ENCODE data around the gene CENPP.
A peak's percentile ranks its signal among the peaks of the same experiment; 100 is the strongest.

Gene CENPP

DNA sequence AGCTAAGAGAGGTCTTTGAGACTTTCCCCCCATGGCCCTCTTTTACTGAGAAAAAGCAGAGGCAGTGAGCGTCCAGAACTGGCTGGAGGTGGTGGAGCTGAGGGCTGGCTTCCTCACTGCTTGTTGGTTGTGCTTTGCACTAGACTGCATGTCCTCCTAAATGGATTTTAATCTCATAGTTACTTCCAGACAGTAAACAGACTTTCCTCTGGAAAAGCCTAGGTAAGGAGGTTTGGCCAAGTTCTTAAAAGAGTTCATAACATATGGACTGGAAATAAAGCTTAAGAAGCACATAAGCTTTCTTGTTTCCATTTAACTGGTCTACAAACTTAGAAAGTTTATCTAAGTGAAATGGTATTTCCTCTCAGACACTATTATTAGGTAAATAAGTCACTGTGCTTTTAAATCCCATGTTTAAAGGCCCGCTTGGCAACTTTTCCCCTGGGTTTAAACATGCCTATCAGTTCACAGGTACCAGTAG, 154.6 kb downstream of the CENPP start:
- peak overlapping the region; percentile 76 for H3K27ac ChIP-seq (ENCODE audit: low read depth, low read length)
- H3K9ac ChIP-seq (ENCODE audit: low read length) = no peak overlapping the region
- peak overlapping the region; percentile 6 for H3K4me3 ChIP-seq (ENCODE audit: low read length)
- no peaks in the 10 kb centered on the region for H3K36me3 ChIP-seq (ENCODE audit: control insufficient read depth, insufficient read depth, low read length)
- H3K27me3 ChIP-seq (ENCODE audit: control insufficient read depth, insufficient read depth, low read length) = no peaks in the 10 kb centered on the region
- H3K4me1 ChIP-seq (ENCODE audit: control insufficient read depth, insufficient read depth, low read length) = peaks cover 46% of the 10 kb centered on the region

DNA sequence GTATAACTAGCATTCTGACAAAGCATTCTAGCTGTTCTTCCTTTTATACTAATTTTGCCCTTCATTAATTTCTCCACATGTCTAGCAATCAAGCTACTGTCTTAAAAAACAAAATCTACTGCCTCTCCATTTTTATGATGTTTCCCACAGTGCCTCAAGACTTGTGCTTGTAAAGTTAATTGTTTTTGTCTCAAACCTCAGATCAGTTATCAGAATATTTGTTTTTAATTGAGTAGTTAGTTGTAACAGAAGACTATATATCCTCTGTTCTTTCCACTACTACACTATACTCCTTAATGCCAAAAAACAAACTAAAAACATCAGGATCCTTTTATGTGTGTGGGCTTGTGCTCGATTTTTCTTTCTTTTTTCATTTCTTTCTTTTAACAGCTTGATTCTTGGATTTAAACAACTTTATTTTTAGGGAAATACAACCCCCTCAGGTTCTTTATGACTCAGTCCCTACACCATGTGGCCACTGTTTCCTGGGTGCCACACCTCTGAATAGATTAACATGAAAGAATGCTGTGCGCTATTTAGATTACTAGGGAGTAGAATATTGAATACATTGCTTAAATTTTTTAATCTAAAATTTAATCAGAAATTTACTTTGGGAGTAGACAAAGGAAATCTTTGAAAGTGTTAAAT, 155.4 kb downstream of the CENPP start:
- Histone ChIP-seq H3K27me3 (ENCODE audit: control insufficient read depth, insufficient read depth, low read length) (no peaks in the 10 kb centered on the region), H3K36me3 (ENCODE audit: control insufficient read depth, insufficient read depth, low read length) (no peaks in the 10 kb centered on the region), H3K27ac (ENCODE audit: low read depth, low read length) (peak overlapping the region; percentile 76), H3K4me1 (ENCODE audit: control insufficient read depth, insufficient read depth, low read length) (peaks cover 44% of the 10 kb centered on the region), H3K9ac (ENCODE audit: low read length) (no peak overlapping the region), H3K4me3 (ENCODE audit: low read length) (peak overlapping the region; percentile 33)

DNA sequence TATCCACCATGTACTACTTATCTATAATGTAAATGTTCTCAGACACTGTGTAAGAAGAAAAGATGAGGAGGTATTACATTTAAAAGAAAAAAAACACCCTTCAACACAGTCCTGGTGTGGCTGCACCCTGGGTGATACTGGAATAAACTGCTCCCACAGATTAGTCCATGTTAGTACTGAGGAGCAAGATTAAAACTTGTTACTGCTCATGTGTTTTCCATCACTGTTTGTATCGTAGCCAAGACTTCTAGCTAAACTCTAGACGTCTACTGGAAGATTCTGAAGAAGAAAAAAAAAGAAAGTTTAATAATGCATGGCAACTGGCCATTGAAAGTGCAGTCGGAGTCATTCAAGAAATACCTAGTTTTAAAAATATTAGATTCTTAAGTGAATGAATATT, 156.6 kb downstream of the CENPP start, which contains the start of gene ASPN:
Gene ASPN (minus strand): TSS at position 178 of the 400 bp plus-strand sequence.
- Histone ChIP-seq H3K36me3 (ENCODE audit: control insufficient read depth, insufficient read depth, low read length) (no peaks in the 10 kb centered on the region), H3K4me1 (ENCODE audit: control insufficient read depth, insufficient read depth, low read length) (peaks cover 33% of the 10 kb centered on the region), H3K4me3 (ENCODE audit: low read length) (peak within 1 kb of the TSS; percentile 33), H3K27me3 (ENCODE audit: control insufficient read depth, insufficient read depth, low read length) (no peaks in the 10 kb centered on the region), H3K27ac (ENCODE audit: low read depth, low read length) (peak within 1 kb of the TSS; percentile 76), H3K9ac (ENCODE audit: low read length) (no peak within 1 kb of the TSS)

DNA sequence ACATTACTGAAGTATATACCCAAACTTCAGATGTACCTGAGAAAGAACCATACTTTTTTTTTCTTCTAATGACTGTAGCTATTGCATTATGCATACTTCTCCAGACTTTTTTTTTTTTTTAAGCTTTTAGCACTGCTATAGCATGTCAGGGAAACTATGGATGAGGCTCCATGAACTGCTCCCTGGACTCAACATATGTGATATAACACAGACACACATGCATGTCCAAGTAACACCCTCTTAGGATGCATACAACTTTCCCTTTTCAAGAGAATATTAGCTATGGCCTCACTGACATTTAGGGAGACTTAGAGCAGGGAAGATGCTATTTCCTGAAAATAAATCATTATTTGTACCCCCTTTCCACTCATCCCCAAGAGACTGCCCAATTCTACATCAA, 157.1 kb downstream of the CENPP start:
- no peaks in the 10 kb centered on the region for H3K27me3 ChIP-seq (ENCODE audit: control insufficient read depth, insufficient read depth, low read length)
- no peaks in the 10 kb centered on the region for H3K36me3 ChIP-seq (ENCODE audit: control insufficient read depth, insufficient read depth, low read length)
- peaks cover 32% of the 10 kb centered on the region for H3K4me1 ChIP-seq (ENCODE audit: control insufficient read depth, insufficient read depth, low read length)
- H3K4me3 ChIP-seq (ENCODE audit: low read length) = no peak overlapping the region
- no peak overlapping the region for H3K27ac ChIP-seq (ENCODE audit: low read depth, low read length)
- H3K9ac ChIP-seq (ENCODE audit: low read length) = no peak overlapping the region

DNA sequence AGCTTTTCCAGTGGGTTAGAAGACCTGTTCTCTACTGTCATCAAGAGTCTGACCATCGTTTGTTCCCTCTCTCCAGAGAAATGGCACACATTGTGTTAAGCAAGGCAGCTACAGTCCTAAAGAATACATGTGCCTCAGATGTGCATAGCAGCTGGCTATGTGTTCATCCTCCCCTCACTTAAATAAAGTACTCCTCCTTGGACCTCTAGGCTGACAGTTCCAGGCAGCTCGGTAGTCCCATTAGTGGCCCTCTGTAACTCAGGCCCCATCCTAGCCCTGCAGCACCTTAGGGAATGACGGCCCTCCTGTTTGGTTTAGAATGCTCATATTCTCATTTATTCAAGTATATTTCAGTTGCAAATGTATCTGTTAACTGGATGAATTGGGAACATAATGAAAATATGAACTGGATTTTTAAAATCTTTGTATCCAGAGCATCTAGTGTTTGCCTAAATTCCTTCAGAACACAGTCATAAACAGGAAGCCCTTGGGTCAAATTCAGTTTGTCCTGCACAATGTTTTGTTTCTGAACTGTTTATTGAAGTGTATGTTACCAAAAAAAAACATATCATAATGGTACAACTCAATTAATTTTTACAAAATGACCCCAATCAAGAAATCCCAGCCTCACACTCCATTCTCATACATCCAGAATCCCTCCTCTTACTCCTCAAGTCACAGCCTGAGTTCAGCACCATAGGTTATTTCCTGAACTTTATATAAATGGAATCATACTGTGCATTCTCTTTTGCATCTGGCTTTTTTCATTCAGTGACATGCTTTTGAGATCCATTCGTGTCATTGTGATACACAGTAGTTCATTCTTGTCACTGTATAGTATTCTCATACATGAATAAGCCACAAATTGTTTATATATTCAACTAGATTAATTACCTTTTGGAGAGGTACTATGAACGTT, 158.1 kb downstream of the CENPP start:
- Histone ChIP-seq H3K9ac (ENCODE audit: low read length) (no peak overlapping the region), H3K4me1 (ENCODE audit: control insufficient read depth, insufficient read depth, low read length) (peaks cover 24% of the 10 kb centered on the region)

DNA sequence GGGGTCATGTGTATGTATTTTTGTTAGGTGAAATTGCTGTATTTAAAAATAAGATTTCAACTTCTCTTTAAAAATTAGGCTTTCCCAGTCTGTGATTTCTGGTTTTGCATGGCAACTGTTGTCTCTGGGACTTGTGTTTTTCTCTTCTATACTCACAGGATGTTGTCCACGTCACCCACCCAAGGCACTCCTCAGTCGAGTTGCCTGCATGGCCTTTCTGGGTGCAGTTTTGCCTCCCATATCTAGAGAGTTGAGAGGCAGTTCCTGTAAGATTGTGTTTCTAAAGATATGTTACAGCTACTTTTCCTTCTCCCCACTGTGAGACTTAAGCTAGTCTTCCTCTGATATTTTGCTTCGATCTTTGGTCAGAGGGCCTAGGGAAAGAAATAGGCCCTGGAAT, 158.8 kb downstream of the CENPP start:
- Histone ChIP-seq H3K4me1 (ENCODE audit: control insufficient read depth, insufficient read depth, low read length) (peaks cover 21% of the 10 kb centered on the region), H3K36me3 (ENCODE audit: control insufficient read depth, insufficient read depth, low read length) (no peaks in the 10 kb centered on the region), H3K4me3 (ENCODE audit: low read length) (no peak overlapping the region), H3K27me3 (ENCODE audit: control insufficient read depth, insufficient read depth, low read length) (no peaks in the 10 kb centered on the region), H3K27ac (ENCODE audit: low read depth, low read length) (no peak overlapping the region), H3K9ac (ENCODE audit: low read length) (no peak overlapping the region)

More for the DNA sequence above, 158.1 kb downstream of the CENPP start:
- Histone ChIP-seq H3K27me3 (ENCODE audit: control insufficient read depth, insufficient read depth, low read length) (no peaks in the 10 kb centered on the region), H3K4me3 (ENCODE audit: low read length) (no peak overlapping the region), H3K27ac (ENCODE audit: low read depth, low read length) (peak overlapping the region; percentile 69), H3K36me3 (ENCODE audit: control insufficient read depth, insufficient read depth, low read length) (no peaks in the 10 kb centered on the region)

DNA sequence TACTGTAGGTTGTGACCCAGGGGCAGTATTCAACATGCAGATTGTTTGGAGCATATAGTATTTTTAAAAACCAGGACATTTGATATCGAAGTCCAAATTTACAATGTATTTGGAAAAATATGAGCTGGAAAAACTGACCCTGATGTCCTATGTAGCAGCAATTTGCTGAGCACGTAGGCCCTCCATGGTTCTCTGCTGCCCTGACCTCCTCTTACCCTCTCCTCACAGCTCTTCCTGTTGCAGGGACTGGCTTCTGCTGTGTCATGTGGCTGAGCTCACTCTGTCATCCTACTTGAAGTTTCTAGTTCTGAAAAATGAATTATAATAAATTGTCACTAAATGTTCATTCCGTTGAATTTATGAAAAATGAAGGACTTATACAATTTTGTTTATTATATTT, 160.6 kb downstream of the CENPP start:
- no peaks in the 10 kb centered on the region for H3K27me3 ChIP-seq (ENCODE audit: control insufficient read depth, insufficient read depth, low read length)

DNA sequence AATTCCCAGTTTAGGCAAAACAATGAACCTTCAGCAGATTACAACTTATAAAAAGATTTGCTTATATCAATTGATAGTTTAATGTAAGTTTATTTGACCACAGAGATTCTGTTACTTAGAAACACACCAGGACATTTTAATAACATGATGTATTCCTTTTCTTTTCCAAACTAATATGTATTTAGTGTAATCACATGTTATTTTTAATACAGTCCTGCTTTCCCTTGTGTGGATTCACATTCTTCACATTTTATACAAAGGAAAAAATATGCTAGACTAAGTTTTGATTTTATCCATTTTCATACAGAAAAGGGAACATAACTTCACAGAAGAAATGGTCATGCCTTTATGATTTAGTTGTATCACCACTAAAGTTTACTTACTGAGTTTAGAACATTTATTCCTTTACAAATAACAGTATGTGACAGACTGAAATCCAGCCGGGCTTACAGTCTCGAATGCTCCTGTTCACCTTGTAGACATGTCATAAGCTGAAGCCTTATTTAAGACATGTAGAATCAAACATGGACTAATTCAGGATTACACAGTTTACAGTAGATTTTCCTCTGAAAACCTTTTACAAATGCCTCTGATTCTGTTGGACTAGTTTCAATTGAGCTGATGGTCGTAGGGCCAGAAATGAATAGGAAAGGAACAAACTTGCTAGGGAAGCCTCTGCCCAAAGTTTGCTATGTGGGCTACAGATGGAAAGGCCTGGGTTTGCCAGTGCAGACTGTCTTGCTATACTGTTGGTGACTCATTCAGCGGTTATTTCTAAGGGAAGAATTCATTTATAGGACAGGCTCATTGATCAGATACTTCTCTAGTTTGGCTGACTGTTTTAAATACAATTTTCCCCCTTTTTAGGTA, 163.2 kb downstream of the CENPP start:
- Histone ChIP-seq H3K9ac (ENCODE audit: low read length) (no peak overlapping the region), H3K4me3 (ENCODE audit: low read length) (no peak overlapping the region), H3K36me3 (ENCODE audit: control insufficient read depth, insufficient read depth, low read length) (no peaks in the 10 kb centered on the region), H3K4me1 (ENCODE audit: control insufficient read depth, insufficient read depth, low read length) (peaks cover 20% of the 10 kb centered on the region), H3K27ac (ENCODE audit: low read depth, low read length) (peak overlapping the region; percentile 72), H3K27me3 (ENCODE audit: control insufficient read depth, insufficient read depth, low read length) (no peaks in the 10 kb centered on the region)

More for the DNA sequence above, 160.6 kb downstream of the CENPP start:
- Histone ChIP-seq H3K36me3 (ENCODE audit: control insufficient read depth, insufficient read depth, low read length) (no peaks in the 10 kb centered on the region), H3K4me1 (ENCODE audit: control insufficient read depth, insufficient read depth, low read length) (peaks cover 16% of the 10 kb centered on the region), H3K27ac (ENCODE audit: low read depth, low read length) (no peak overlapping the region), H3K9ac (ENCODE audit: low read length) (no peak overlapping the region), H3K4me3 (ENCODE audit: low read length) (no peak overlapping the region)

DNA sequence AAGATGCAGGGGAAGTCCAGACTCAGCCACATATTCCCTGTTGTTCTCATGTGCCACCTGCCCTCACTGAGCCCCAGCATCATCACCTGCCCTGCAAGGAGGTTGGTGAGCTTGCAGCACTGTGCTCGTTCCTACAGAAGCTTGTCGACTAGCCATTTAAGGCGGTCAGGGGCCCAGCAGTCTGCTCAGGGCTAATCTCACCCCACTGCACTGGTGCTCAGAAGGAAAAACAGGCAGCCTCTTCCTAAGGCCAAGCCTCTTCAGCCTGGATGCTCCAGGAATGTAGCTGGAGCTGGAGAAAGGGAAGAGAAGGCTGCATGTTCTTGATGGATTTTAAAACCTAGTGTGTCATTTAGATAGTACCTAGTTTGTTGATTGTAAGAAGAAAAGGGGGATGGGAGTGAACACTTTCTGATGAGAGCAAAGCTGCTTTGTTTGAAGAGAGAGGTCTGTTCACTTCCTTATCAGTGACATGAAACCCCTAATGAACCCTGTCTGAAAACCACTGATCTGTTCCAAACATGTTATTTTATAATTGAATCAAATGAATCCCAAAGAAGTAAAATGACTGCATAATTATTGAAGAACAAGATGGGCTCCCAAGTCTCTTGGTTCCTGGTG, 167.1 kb downstream of the CENPP start:
- Histone ChIP-seq H3K36me3 (ENCODE audit: control insufficient read depth, insufficient read depth, low read length) (no peaks in the 10 kb centered on the region), H3K4me3 (ENCODE audit: low read length) (no peak overlapping the region), H3K27ac (ENCODE audit: low read depth, low read length) (peak overlapping the region; percentile 19)

DNA sequence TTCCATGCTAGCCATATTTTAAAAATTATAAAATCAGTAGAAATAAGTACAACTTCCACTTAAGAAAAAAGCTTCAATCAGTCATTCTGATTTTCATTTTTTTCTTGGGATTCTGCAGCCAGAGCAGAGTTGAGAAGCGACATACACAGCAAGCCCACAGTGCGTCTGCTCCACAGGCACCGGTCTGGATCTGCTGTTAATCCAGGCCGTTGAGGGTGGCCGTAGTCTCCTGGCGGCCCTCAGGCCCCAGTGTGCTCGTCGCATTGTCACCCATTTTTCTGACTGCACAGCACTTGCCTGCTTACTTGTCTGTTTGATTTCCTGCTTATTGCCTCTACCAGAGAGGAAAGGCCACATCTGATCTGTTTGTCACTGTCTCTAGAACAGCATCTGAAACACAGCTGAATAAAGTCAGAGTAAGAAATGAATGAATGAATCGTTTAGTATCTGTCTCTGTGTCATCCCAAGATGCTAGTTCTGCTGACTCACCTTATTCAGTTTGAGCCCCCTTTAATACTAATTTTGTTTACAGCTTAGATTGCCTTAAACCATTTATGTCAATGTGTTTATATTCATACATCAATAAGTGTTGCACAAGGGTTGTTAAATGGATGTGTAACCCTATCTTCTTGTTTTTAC, 168.1 kb downstream of the CENPP start:
- Histone ChIP-seq H3K27ac (ENCODE audit: low read depth, low read length) (no peak overlapping the region), H3K4me1 (ENCODE audit: control insufficient read depth, insufficient read depth, low read length) (peaks cover 25% of the 10 kb centered on the region), H3K9ac (ENCODE audit: low read length) (no peak overlapping the region), H3K27me3 (ENCODE audit: control insufficient read depth, insufficient read depth, low read length) (no peaks in the 10 kb centered on the region), H3K36me3 (ENCODE audit: control insufficient read depth, insufficient read depth, low read length) (no peaks in the 10 kb centered on the region), H3K4me3 (ENCODE audit: low read length) (no peak overlapping the region)

More for the DNA sequence above, 167.1 kb downstream of the CENPP start:
- Histone ChIP-seq H3K27me3 (ENCODE audit: control insufficient read depth, insufficient read depth, low read length) (no peaks in the 10 kb centered on the region), H3K9ac (ENCODE audit: low read length) (no peak overlapping the region), H3K4me1 (ENCODE audit: control insufficient read depth, insufficient read depth, low read length) (peaks cover 27% of the 10 kb centered on the region)

DNA sequence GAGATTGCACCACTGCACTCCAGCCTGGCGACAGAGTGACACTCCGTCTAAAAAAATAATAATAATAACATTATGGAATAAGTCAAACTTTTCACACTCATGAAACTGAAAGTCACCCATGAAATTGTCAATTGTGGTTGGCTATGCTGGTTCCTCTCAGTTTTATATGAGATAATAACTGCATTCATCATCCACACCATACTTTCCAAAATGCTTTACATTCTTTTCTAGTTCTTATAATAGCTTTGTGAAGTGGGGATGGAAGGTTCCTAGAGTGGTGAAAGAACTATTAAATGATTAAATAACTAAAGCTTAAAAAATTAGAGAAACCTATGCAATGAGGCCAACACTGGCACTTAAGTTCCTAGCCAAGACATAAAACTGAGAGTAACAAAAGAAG, 169.1 kb downstream of the CENPP start:
- H3K4me1 ChIP-seq (ENCODE audit: control insufficient read depth, insufficient read depth, low read length) = peaks cover 18% of the 10 kb centered on the region
- H3K4me3 ChIP-seq (ENCODE audit: low read length) = no peak overlapping the region
- H3K27ac ChIP-seq (ENCODE audit: low read depth, low read length) = no peak overlapping the region
- no peaks in the 10 kb centered on the region for H3K36me3 ChIP-seq (ENCODE audit: control insufficient read depth, insufficient read depth, low read length)
- H3K9ac ChIP-seq (ENCODE audit: low read length) = no peak overlapping the region
- H3K27me3 ChIP-seq (ENCODE audit: control insufficient read depth, insufficient read depth, low read length) = no peaks in the 10 kb centered on the region

All from rectal smooth muscle tissue (tissue), 1 donor.